ENCODE results near the gene MICAL2. TPM values are rescaled to one million over a fixed set of nuclear protein-coding genes. Genes with fewer than 3 reads are reported as not detected.
"Not testable (repeated sequence)": the region's sequence is repeated elsewhere in the genome, so short reads cannot be mapped to it uniquely, and the experiment has no call there.

Gene MICAL2
- total RNA-seq, 2 experiments from 2014 or later: not detected

DNA sequence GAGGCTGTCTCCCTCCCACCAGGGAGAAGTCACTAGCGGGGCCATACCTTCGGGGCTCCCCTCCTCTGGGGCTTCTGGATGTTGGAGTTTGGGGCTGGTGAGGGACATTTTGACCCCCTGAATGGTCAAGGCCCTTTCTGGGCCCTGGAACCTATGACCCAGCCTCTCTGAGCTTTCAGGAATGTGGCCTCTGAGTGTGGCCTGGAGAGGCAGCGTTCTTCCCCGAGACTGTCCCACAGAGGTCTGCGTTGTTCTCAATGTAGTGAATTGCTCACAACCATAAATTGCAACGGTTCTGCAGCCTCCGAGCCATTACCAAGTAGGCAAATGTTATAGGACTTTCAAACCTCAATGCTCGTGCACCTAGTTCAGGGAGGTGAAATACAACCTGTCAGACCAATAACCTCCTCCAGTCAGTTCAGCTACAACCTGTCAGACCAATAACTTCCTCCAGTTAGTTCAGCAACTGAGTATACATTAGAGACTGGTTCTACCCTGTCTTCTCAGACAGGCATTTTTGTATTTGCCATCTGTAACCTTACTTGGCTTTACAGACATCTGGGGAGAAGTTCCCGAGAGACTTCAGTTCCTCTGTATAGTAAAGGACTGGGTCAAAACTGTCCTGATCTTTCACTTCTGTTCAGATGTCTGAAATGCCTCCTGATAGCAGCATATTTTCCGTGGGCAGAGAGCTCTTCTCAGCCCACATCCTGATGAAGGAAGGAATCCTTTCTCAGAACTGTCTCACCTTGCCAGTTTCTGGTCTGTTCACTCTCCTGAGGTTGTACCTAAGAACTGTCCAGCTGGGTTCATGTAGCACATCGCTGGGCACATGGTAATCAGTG lies 34.2 kb downstream of the MICAL2 start:
- POLR2A ChIA-PET: no interaction called here
- intact Hi-C loops (cut with micrococcal nuclease; ENCODE audit: unreplicated experiment): no loop called here
- no peak for DNase-seq (ENCODE audit: low spot score)
- H2AFZ ChIP-seq (ENCODE audit: low read length): no peak overlapping the region
- H3K4me3 ChIP-seq (ENCODE audit: low read depth, low read length, poor library complexity, severe bottlenecking): no peak overlapping the region
- no peak overlapping the region for H3K27ac ChIP-seq (ENCODE audit: low read depth, low read length, poor library complexity, severe bottlenecking)
- H3K9me3 ChIP-seq (ENCODE audit: low read length): no peaks in the 10 kb centered on the region
- H4K20me1 ChIP-seq (ENCODE audit: insufficient read depth, low read length): no peaks in the 10 kb centered on the region
- no peak overlapping the region for H3K4me2 ChIP-seq (ENCODE audit: low read length)
- no peaks in the 10 kb centered on the region for H3K4me1 ChIP-seq (ENCODE audit: insufficient read depth, low read length, poor library complexity, severe bottlenecking)
- no peak for TF ChIP-seq EZH2phosphoT487 (IDR thresholded peaks at IDR 0.05; ENCODE audit: borderline replicate concordance, low read depth, low read length)
- no peak for TF ChIP-seq CTCF (conservative IDR thresholded peaks at IDR 0.05; ENCODE audit: low read length)
- no TSS peak for BruUV-seq (replicated peaks)
- no peaks in the 10 kb centered on the region for H3K79me2 ChIP-seq (ENCODE audit: insufficient read depth, low read depth, low read length)
- H3K9me2 ChIP-seq (ENCODE audit: insufficient read depth, low read length): no peaks in the 10 kb centered on the region
- no peaks in the 10 kb centered on the region for H3K36me3 ChIP-seq (ENCODE audit: insufficient read depth, low read length)
- CTCF ChIA-PET (ENCODE audit: unreplicated experiment): no interaction called here

DNA sequence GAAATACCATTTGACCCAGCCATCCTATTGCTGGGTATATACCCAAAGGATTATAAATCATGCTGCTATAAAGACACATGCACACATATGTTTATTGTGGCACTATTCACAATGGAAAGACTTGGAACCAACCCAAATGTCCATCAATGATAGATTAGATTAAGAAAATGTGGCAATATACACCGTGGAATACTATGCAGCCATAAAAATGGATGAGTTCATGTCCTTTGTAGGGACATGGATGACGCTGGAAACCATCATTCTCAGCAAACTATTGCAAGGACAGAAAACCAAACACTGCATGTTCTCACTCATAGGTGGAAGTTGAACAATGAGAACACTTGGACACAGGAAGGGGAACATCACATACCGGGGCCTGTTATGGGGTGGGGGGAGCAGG lies 36.3 kb downstream of the MICAL2 start:
- POLR2A ChIA-PET; H2AFZ ChIP-seq (ENCODE audit: low read length); H4K20me1 ChIP-seq (ENCODE audit: insufficient read depth, low read length); H3K4me3 ChIP-seq (ENCODE audit: low read depth, low read length, poor library complexity, severe bottlenecking); CTCF ChIA-PET (ENCODE audit: unreplicated experiment); BruUV-seq (replicated peaks); H3K9me2 ChIP-seq (ENCODE audit: insufficient read depth, low read length); H3K27ac ChIP-seq (ENCODE audit: low read depth, low read length, poor library complexity, severe bottlenecking); H3K9me3 ChIP-seq (ENCODE audit: low read length); H3K36me3 ChIP-seq (ENCODE audit: insufficient read depth, low read length); H3K79me2 ChIP-seq (ENCODE audit: insufficient read depth, low read depth, low read length); H3K4me2 ChIP-seq (ENCODE audit: low read length); DNase-seq (ENCODE audit: low spot score); intact Hi-C loops (cut with micrococcal nuclease; ENCODE audit: unreplicated experiment); H3K4me1 ChIP-seq (ENCODE audit: insufficient read depth, low read length, poor library complexity, severe bottlenecking): not testable (repeated sequence)

DNA sequence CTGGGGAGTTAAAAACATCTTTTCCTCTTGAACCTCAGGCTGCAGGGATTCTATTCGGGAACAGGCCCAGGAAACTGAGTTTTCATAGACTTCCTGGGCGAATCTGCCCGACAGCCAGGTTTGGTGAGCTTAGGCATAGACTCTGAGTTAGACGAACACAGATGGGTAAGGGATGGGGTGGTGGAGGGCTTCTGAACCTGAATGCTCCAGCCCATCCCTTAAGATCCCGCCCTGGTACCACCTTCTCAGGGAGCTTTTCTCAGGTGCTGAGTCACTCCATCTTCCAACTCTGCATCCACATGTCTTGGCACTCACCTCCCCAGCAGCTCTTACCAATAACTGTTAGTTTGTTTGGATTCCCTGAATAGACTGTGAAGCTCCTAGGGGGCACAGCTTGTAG lies 37.4 kb downstream of the MICAL2 start:
- no peak for DNase-seq (ENCODE audit: low spot score)
- intact Hi-C loops (cut with micrococcal nuclease; ENCODE audit: unreplicated experiment): no loop called here
- ChIA-PET CTCF (ENCODE audit: unreplicated experiment) (no interaction called here), POLR2A (no interaction called here)
- Histone ChIP-seq H3K9me2 (ENCODE audit: insufficient read depth, low read length) (no peaks in the 10 kb centered on the region), H3K79me2 (ENCODE audit: insufficient read depth, low read depth, low read length) (no peaks in the 10 kb centered on the region), H4K20me1 (ENCODE audit: insufficient read depth, low read length) (no peaks in the 10 kb centered on the region), H3K36me3 (ENCODE audit: insufficient read depth, low read length) (no peaks in the 10 kb centered on the region), H3K4me3 (ENCODE audit: low read depth, low read length, poor library complexity, severe bottlenecking) (no peak overlapping the region), H3K4me1 (ENCODE audit: insufficient read depth, low read length, poor library complexity, severe bottlenecking) (no peaks in the 10 kb centered on the region), H3K4me2 (ENCODE audit: low read length) (no peak overlapping the region), H3K27ac (ENCODE audit: low read depth, low read length, poor library complexity, severe bottlenecking) (no peak overlapping the region), H2AFZ (ENCODE audit: low read length) (no peak overlapping the region), H3K9me3 (ENCODE audit: low read length) (no peaks in the 10 kb centered on the region)
- TF ChIP-seq CTCF (conservative IDR thresholded peaks at IDR 0.05; ENCODE audit: low read length) (no peak), EZH2phosphoT487 (IDR thresholded peaks at IDR 0.05; ENCODE audit: borderline replicate concordance, low read depth, low read length) (no peak)
- BruUV-seq (replicated peaks): no TSS peak

Measured in OCI-LY7 (cell line).